Activated CD8-positive, alpha-beta memory T cell treated with anti-CD3 and anti-CD28 coated beads, Interleukin-2, amount 50 U/mL, for 1 hour (primary cell): Measurements from ENCODE around the gene UMAD1.

Source experiments
- DNase-seq: peaks from one replicate; pipeline ENCODE4 v3.0.0-alpha.2; 2020; ENCODE audit errors: extremely low read depth

Gene UMAD1

GRCh38 chr7:7720750-7721621, 80.4 kb downstream of the UMAD1 start:
- DNase-seq = no peak

GRCh38 chr7:7731732-7732131, 91.2 kb downstream of the UMAD1 start:
- no peak for DNase-seq

GRCh38 chr7:7732621-7733281, 92.2 kb downstream of the UMAD1 start:
- no peak for DNase-seq

- DNase-seq = no peak
Measured at GRCh38 chr7:7736671-7737070, 96.1 kb downstream of the UMAD1 start.

GRCh38 chr7:7737674-7738073, 97.1 kb downstream of the UMAD1 start:
- DNase-seq = no peak

GRCh38 chr7:7738177-7738576, 97.6 kb downstream of the UMAD1 start:
- no peak for DNase-seq

GRCh38 chr7:7738622-7739021, 98.1 kb downstream of the UMAD1 start:
- DNase-seq = no peak

GRCh38 chr7:7739204-7740036, 98.9 kb downstream of the UMAD1 start:
- DNase-seq = no peak

DNA sequence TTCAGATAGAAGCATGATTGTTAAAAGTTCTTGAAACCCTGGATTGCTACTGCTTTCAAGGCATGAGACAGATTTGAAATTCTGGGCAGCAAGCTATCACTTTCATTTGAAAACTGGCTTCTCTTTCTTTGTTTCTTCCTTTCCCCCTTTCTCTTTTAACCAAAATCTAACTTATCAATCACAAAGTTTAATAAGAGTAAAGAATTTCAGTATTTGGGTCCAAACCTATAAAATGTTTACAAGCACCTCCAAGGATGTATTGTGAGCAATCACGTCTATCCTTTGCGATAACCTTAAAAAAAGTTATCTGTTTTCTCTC, 99.4 kb downstream of the UMAD1 start:
- no peak for DNase-seq

- no peak for DNase-seq
Measured at GRCh38 chr7:7742223-7742622, 101.7 kb downstream of the UMAD1 start.

GRCh38 chr7:7745258-7745657, 104.7 kb downstream of the UMAD1 start:
- DNase-seq = no peak

DNA sequence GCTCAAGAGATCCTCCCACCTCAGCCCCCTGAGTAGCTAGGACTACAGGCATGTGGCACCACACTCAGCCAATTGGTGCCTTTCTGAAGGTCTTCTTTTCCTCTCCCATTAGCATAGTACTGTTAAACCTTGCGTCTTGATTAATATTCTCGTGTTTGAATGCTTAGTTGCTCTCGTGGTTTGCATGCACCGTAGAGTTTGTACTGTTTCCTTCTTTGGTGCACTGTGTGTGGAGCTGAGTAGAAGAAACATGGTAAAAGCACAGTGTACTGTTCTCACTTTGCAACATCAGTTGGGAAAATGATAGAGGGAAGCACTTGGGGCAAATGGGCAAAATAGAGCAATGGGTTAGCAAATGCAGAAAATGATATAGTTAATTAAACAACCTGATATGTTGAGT, 105.4 kb downstream of the UMAD1 start:
- DNase-seq = no peak

DNA sequence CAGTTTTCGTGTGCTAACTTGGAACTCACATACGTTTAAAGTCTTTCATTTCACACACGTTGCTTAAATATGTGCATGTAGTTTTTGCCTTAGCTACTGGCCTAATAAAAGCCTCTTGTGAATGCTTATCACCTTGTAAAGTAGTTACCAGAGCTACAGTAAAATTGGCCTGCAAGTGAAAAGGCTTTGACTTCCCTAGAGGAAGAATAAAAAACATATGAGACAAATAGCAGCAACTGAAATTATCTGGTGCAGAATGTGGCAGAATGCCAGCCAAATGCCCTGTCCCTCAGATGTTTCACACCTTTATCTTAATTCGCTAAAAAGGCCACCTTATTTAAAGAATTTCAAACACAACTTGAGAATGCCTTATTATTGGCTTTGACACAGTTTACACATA, 105.9 kb downstream of the UMAD1 start:
- DNase-seq = no peak

DNA sequence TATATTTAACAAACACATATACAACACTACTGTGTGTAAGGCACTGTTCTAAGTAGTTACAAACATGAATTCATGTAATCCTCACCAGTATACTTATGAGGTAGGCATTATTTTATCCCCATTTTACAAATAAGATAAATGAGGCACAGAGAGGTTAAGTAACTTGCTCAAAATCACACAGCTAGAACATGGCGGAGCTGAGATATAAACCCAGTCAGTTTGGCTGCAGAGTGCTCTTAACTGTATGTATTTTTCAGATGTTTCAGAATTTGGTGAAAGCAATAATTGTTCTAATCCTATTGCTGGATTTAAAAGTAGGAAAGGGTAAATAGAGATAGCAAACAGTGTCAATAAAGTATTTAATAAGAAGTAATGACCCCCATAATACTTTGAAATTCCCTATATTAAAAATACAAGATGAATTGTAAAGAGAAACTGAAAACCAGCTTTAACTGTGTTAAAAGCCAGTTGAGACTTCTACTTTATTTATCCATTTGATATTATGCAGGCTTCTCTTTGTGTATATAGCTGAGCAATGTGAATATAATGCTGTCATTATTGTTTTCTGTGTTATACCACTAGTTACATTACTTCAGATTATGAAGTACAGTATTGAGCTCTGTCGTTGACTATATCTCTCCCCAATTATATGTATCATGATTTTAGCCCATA, 110.2 kb downstream of the UMAD1 start:
- no peak for DNase-seq

GRCh38 chr7:7751243-7752092, 110.9 kb downstream of the UMAD1 start:
- no peak for DNase-seq

- DNase-seq = no peak
Measured at GRCh38 chr7:7756577-7756976, 116.0 kb downstream of the UMAD1 start.

DNA sequence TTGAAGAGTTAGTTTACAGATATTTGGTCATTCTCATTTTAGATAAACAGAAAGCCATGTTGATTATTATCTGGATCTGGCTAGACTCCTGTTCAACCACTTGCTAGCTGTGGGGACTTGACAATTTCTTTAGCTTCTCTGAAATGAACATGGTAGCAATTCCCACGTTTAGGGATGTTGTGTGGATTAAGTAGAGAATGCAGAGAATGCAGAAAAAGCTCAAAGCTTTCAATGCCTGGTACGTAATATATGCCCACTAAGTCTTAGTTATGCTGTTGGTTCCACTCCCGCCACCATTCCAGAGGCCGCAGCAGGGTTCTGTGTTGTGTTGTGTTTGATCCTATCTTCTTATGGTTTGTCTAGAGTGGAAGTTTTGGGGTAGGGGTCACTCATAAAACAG, 117.0 kb downstream of the UMAD1 start:
- no peak for DNase-seq

GRCh38 chr7:7761340-7761973, 120.9 kb downstream of the UMAD1 start:
- no peak for DNase-seq

- no peak for DNase-seq
Measured at GRCh38 chr7:7761974-7762779, 121.6 kb downstream of the UMAD1 start.
